Fibroblast of the aortic adventitia (primary cell): ENCODE results near the gene FADS2. TPM values are rescaled to one million over a fixed set of nuclear protein-coding genes. Genes with fewer than 3 reads are reported as not detected.

Experiments
- DNase-seq: peaks from one replicate; pipeline ENCODE4 v3.0.0-alpha.2; 2010; ENCODE audit warnings: low read depth
- H3K4me3 ChIP-seq: 2 replicates; pipeline ENCODE4 v1.5.1; 2011; ENCODE audit warnings: low read depth, mild to moderate bottlenecking, control low read depth, low read length, moderate library complexity
- CTCF ChIP-seq: IDR thresholded peaks from 2 replicates; pipeline ENCODE4 v1.5.1; 2011; ENCODE audit warnings: mild to moderate bottlenecking, low read length, control low read depth, inconsistent platforms; ENCODE audit not compliant: insufficient read depth
- total RNA-seq: library from RNA; depleted of rRNA; stranded (reverse); fragments of >200 nt; gene quantifications from 2 replicates; pipeline ENCODE4 v1.2.3, GENCODE V29; 2012; ENCODE audit warnings: low replicate concordance

The FADS2 gene
- total RNA-seq, 1 donor = 125 TPM

- no peak for DNase-seq
- H3K4me3 ChIP-seq = peak overlapping the region; percentile 68
- TF ChIP-seq CTCF = no peak
Measured at GRCh38 chr11:61814247-61814957, 13.7 kb upstream of the FADS2 start.

- no peak for TF ChIP-seq CTCF
- H3K4me3 ChIP-seq = peak overlapping the region; percentile 91
- peak; percentile 97 for DNase-seq
Measured at GRCh38 chr11:61814958-61815789, 12.9 kb upstream of the FADS2 start.

- DNase-seq = peak; percentile 58
- TF ChIP-seq CTCF = no peak
- H3K4me3 ChIP-seq = peak overlapping the region; percentile 91
Measured at GRCh38 chr11:61815790-61816735, 12.0 kb upstream of the FADS2 start.

GRCh38 chr11:61816736-61817455, 11.2 kb upstream of the FADS2 start, which contains the start of gene FADS1:
Gene FADS1, minus strand, starts transcription at chr11:61817003. Its CDS starts 74 bp downstream, at chr11:61816929.
- H3K4me3 ChIP-seq = peak within 1 kb of the TSS; percentile 91
- peak; percentile 54 for TF ChIP-seq CTCF
- DNase-seq = peak; percentile 90

GRCh38 chr11:61817471-61818202, 10.5 kb upstream of the FADS2 start:
- DNase-seq = no peak
- TF ChIP-seq CTCF = no peak
- peak overlapping the region; percentile 91 for H3K4me3 ChIP-seq
